NCI-H510A treated with DMSO at 0.1 percent for 48 hours (cell line): ENCODE measurements around the gene MCM9.

Source experiments
- DNase-seq: peaks from one replicate; lab custom pipeline; 2025; lab: John Stamatoyannopoulos, UW

Gene MCM9

DNA sequence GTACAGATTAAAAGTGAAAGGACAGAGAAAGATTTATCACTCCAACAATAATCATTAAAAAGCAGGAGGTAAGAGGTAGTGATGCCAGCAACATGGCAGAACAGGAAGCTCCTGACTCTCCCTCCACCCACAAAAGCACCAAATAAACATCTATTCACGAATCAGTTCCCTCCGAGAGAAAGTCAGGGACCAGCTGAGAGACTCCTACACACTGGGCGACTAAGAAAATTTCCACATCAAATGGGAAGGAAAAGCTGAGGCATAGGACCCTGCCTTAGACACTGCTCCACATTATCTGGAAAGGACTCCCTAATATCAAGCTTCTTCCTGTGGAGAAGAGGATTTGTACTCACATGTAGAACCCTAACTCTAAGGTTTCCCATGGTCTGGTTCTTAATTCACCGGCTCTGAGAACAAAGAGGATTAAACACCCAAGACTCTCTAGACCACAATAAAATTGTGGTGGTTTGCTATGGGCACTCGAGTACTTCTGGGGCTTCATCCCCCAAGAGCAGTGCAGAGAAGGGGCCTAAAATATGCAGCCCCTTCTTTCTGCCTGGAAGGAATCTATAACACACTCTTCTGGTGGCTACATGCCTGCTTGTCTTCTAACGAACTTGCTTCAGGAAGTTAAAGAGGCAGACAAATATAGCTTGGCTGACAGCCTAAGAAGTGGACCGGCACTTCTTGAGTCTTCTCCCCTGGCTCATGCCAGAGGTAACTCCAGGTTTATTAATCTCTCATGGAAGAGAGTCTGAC, 70.4 kb downstream of the MCM9 start:
- no peak for DNase-seq

DNA sequence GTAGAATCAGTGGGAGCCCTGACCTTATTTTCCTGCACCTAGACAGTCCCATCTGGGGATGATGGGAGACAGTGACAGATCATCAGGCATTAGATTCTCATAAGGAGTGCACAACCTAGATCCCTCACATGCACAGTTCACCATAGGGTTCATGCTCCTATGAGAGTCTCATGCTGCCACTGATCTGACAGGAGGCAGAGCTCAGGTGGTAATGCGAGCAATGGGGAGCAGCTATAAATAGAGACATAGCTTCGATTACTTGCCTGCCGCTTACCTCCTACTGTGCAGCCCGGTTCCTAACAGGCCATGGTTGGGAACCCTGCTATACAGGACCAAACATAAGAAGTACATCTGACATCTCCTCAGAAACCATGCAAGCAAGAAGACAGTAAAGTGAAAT, 72.5 kb downstream of the MCM9 start:
- no peak for DNase-seq

DNA sequence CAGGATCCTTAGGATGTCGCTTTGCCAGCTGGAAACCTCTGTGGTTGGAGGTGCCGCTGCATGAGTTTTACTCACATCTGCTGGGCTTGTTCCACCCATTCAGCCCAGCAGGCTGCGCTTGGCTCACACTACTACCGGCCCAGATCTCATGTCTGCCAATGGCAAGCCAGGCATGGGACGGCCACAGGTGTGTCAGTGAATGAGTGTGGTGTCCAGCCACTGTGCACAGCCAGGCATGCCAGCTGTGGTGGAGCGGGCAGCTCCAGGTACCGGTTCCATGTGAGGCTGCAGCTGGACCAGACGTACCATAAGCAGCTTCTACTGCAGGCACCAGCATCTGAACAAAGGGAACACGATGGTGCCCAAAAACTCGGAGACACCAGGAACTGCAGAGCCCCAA, 74.1 kb downstream of the MCM9 start:
- DNase-seq: no peak

DNA sequence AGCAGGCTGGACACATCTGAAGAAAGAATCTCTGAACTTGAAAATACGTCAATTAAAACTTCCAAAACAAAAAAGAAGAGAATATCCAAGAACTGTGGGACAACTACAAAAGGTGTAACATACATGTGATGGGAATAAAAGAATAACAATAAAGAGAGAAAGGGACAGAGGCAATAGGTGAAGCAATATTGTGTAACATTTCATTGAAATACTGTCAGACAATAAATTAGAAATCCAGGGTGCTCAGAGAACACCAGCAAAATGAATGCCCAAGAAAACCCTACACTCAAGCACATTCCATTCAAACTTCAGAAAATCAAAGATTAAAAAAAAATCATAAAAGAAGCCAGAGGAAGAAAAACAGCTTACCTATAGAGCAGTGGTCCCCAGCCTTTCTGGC, 74.6 kb downstream of the MCM9 start:
- no peak for DNase-seq

DNA sequence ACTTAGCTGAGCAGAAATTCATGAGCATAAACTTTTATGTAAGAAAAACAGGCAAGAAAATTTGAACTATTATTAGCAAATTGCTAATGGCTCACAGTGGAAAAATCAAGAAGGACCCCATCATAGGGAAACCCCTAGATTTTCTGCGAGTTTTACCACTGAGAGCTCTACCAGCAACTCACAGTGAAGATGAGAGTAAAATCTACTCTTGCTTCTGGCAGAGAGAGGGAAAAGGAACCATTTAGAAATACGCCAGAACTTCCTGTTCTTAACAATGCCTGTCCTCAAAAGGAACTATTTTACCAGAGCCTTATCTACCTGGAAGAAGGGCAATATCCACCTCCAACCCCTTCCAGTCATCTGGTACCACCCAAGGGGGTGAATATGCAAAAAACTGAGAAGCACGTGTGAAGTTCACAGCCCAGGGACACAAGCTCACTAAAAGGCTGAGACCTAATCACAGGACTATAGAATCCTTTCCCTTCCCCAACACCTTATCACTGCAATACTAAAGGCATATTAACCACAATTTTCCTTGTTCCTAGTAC, 75.4 kb downstream of the MCM9 start:
- DNase-seq: no peak

DNA sequence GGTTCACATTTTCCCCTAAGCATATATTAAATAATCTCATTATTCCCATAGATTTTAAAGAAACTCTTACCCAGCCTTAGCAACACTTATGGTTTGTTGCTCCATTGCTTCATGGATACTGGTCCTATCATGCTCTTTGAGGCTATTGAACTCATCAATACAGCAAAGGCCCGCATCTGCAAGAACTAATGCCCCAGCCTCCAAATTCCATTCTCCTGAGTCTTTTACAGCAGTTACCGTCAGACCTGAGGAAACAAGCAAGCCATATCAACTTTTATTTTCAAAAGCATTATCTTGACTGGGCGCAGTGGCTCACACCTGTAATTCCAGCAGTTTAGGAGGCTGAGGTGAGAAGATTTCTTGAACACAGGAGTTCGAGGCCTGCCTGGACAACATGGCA, 78.7 kb downstream of the MCM9 start:
- DNase-seq: no peak

DNA sequence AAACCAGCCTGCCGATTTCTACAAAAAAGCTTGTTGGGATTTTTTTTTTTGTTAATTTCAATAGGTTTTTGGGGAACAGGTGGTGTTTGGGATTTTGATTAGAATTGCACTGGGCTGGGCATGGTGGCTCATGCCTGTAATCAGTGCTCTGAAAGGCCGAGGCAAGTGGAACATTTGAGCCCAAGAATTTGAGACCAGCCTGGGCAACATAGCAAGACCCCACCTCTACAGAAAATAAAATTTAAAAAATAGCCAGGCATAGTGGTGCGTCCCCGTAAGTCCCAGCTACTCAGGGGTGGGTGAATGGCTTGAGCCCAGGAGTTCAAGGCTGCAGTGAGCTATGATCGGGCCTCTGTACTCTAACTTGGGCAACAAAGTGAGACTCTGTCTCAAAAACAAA, 81.6 kb downstream of the MCM9 start:
- DNase-seq: no peak

DNA sequence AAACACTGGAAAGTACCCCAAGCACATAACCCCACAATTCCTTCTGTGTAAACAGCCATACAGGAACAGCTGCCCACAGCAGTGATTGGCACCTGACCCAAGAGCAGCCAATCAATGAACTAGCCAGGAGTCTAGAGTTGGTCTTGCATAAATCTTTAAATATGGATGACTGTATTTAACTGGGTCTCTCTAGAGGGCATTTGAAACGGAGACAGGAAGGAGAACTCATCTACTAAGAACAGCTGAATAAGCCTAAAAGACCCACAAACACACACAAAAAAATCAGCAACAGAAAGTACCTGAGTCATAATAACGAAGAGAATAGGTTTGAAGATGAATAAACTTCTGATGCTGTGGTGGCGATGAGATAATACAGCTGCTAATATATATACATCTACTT, 90.0 kb downstream of the MCM9 start:
- no peak for DNase-seq

DNA sequence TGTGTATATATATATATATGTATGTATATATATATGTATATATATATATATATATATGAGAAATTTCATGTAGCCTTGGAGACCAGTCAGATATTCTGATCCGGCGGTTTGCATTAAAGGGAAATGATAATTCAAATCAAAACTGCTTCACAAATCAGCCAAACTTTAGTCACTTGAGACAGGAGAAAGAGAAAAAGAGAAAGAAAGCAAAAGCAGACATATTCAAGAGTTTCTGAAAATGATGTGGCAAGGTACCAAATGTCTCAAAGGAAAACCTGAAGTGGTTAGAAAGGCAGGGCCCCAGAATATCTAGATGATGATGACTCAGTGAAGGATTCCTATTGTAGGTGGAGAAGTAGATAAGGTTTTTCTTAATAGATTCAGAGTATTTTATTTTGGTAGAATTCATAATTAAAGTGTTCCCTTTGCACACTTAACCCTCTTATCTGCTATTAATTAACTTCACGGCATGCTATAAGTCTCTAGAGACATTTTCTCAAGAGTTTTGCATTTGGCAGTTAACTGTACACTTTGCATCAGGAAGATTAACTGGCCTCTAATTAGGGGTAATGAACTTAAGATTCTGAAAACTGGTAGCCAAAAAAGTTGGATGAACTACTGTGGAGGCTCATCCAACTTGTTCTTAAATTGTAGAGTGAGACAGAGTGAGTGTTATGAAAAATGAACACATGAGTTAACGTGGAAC, 91.1 kb downstream of the MCM9 start:
- no peak for DNase-seq

DNA sequence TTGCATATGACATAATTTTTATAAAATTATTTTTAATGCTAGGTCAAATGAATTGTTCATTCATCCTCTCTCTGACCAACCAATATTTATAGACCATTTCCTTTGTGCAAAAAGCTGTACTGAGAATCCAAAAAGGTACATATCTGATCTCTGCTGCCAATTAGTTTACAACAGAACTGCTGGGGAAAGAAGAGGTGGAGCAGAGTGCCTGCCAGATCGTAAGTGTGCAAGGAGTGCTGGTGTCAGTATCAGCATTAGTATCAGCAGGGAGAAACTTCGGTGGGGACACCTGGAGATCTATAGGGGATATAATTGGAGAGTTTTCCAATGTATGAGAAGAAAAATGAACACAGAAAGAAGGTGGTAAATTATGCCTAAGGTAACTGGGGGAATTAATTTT, 104.3 kb downstream of the MCM9 start:
- DNase-seq: no peak

DNA sequence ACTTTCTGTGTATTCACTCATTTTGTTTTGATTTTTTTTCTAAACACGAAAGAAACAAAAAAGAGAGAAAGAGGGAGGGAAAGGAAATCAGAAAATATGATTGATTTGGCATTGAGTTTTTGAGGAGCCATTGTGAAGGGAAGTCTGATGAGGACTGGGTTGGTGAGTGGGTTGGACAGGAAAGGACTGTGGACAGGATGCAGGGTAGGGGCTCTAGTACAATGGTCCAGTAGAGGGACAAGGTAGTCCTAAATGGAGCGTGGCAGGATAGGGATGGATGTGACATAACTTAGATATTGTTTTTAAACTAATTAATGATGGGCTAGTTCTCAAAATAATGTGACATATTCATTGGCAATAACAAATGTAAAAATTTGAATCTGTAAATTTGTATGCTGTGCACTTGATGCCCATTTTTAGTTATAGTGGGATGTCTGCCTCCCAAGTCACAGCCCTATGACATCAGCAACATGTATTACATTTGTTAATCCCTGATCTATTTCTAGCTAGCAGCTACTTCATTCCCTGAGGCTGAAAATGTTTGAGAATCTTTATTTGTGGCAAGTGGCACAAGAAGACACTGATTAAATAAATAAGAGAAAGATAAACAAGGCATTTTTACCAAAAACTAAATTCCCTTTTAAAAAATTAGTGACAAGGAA, 105.0 kb downstream of the MCM9 start:
- no peak for DNase-seq

DNA sequence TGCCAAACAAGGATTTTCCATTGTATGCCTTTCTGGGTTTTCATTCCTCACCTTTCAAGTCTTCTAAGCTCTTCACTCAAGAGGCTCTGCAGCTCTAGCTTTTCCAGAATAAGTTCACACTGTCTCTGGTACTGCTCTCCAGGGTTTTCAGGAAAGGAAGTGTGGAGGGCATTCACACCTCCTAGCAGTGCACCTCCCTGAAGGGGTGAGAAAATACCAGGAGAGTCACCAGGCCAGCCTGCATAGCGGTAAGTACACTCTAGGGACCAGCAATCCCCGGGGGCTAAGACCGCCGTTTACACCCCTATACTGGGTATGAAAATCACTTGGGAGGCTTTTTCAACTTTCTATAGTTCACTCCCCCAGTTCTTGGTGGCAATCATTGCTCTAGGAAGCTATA, 108.9 kb downstream of the MCM9 start:
- DNase-seq: no peak

DNA sequence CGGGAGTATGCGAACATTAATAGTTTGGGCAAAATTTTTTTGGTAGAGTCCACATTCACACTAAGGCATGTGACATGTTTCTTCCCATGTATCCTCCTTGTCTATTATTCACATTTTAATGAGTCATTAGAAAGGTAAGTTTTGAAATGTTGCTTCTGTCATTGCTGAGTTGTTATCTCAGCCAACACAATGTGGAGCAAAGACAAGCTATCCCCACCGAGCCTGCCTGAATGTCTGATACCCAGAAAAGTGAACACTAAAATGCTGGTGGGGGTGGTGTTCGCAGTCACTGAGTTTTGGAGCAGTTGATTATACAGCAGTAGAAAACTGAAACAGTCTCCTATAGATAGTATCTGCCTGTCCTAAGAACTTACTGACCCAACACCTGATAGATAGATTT, 109.3 kb downstream of the MCM9 start:
- no peak for DNase-seq

DNA sequence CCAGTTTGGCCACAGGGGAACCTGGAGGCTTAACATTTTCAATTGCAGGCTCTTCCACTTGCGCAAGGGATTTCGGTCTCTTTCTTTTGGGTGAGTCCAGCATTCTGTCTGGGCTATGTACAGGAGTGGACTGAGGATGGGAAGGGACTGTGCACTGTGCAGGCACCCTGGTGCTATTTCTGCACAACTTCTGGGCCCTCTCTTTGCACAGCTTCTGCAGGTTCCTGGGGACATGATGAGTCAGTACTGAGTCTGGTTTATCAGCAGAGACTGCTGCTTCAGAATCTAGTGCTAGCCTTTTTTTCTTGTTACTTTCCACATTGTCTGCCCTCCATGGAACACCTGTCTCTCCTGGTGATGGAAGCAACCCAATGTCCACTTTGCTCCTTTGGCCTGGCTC, 119.5 kb downstream of the MCM9 start:
- no peak for DNase-seq

DNA sequence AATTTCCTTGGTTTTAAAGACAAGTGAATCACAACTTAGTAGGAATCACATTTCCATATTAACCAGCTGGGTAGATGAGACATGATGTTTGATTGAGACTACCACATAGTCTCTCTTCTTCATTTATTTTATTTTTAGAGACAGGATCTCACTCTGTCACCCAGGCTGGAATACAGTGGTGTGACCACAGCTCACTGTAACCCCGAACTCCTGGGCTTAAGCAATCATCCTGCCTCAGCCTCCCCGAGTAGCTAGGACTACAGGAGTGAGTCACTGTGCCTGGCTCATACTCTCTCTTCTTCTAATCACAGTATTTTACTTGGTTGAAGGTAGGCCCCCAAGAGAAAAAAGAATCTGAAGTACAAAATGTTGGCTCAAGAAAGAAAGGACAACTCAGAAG, 121.2 kb downstream of the MCM9 start:
- DNase-seq: no peak

DNA sequence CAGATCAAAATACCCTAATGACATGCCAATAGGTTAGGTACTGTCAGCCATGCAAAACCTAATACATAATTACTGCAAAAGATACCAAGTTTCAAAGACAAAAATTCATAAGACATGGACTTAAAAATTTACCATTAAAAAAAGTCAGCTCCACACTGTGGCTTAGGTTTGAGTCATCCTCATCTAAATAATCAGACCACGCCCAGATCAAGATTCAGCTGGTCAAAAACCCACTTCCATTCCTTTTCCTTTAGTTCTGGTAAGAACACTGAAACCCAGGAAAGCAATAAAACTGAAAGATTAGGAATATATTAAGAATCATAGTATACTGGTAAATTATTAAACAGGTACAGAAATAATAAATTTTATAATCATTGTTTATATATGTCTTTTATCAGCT, 122.0 kb downstream of the MCM9 start:
- no peak for DNase-seq

DNA sequence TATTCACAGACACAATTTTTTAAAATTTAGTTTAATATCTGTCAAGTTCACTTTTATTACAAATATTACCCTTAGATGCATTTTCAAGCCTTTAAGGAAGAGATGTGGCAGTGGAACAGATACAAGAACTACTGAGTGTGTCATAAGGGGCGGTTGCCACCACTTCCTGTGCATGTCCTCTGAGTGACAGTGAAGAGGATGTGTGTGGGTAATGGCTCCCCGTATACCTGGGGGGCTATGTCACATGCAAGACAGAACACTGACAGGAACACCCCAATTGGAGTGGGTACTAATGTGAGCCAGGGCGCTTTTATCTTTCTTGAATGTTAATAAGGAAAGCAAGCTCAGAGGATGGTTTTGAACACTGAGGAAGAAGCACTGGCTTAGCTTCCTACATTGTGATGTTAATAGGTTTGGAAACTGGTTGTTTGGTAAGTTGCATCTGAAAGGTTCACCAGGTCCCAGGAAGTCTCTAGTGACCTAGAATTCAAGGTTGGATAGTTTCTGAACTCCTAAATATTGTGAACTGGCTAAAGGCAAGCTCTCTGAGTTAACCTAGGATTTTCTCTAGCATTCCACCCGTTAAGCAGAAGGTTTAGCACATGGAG, 124.4 kb downstream of the MCM9 start:
- DNase-seq: no peak

DNA sequence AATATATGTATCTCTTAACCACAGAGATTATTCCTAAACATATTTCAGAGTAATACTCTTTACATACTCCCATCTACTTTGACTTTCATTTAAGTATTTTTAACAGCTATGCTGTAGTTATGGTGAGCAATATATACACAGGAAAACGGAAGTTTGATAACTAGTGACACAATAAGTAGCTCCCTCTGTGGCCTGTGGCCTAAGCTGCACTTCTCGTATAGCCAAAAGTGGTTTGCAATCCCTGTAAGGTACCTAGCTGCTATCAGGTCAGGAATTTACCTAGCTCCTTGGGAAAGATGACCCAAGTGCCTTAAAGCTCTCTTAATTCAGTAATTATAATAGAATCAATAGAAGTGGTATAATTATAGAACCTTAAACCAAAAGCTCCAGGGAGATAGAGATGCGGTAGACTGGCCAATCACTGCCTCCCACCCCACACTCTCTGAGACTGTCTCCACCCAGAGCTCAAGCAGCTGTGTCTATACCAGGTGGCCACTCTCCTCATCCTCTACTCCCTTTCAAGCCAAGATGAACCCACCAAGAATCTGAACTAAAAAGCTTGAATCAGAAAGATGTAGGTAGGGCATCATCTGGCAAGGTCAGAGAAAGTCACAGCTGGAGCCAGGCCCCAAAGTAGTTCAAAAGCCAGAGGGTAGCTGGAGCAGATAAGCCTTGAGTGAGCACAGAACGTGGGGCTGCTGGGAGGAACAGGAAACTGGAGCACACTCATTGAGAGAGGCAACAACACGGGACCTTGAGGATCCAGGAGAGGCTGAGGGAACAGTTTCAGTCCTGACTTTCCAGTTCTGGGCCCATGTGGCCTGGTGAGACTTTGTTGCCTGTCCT, 125.9 kb downstream of the MCM9 start:
- DNase-seq: no peak

DNA sequence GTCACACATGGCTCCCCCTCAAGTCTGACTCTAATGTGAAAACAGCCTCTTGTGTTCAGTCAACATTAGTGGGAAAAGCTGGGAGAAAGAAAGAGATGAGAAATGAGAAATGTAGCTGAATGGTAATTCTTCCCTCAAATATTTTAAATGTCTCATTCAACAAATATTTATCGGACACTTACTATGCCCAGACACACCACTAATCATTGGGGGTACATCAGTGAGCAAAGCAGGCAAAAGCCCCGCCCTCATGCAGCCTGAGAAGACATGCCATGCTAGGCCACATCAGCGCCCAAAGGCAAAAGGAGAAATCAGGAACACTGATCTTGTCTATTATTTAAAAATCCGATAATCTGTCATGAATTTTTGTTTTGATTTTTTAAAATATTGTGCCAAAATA, 130.9 kb downstream of the MCM9 start:
- no peak for DNase-seq

DNA sequence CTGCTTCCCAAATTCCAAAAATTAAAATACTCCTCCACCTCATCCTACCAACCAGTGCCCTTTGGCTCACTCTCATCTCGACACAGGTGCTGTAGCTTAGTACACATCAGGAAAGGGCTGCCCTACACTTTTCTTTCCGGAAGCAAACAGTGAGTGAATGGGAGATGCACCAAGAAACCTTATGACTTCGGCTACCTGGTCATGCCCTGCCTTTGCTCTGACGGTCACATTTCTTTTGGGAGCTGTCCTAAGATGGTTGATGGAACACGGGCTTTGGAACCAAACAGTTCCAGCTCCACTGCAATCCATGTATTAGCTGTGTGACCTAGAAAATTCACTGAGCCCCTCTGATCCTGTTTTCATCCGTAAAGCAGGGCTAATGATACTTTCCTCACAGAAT, 133.7 kb downstream of the MCM9 start:
- no peak for DNase-seq

DNA sequence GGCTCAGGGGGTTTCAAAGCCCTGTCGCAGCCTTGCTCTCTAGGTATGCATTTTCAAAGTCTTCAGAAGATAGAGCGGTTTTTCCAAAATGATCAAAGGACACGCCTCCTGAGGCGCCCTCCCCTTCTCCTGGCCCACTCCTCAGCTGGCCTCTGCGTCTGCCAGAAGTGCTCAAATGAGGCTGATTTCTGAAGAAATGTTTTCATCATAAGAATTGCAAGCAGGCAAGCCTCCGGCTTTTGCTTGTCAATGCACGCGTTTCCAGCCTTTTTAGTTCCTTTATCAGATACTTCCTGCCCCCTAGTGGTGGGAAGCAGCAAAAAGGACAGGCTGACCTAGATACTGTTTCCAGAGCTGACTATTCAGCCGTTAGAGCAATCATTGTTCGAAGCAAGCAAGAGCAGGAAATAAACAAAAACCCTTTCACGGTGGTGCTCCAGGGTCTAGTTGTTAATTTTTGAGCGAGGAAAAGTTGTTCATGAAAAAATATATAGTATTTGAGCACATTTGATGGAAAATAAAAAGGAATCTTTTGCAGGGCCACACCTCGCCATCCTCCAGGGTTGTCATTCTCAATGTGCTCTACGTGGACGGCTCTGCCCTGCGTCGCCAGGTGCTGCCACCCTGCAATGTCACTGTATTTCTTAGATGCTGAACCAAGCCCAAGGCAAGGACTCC, 134.4 kb downstream of the MCM9 start:
- peak; percentile 63 for DNase-seq
